GM12878 (cell line): ENCODE data around the gene SYDE2. TPM values are rescaled to one million over a fixed set of nuclear protein-coding genes. Genes with fewer than 3 reads are reported as not detected.

Experiments
- ATAC-seq: fragments of 200-7000 bp; cut with Tn5 transposase; 3 replicates; pipeline ENCODE4 v1.9.1; 2020; ENCODE audit warnings: mild to moderate bottlenecking, moderate library complexity
- BruUV-seq: library from RNA; stranded (reverse); fragments of 400-500 nt; replicated peaks from 2 replicates; lab custom pipeline; 2021; lab: Mats Ljungman, UMichigan
- CTCF ChIA-PET: fragments of 300-600 bp; sonication (Branson Sonifier 250); formaldehyde crosslinking; extraction: SDS; loops from one replicate; lab custom pipeline; 2021; ENCODE audit warnings: inconsistent platforms; lab: Yijun Ruan, JAX
- POLR2A ChIA-PET: fragments of 350-600 bp; formaldehyde crosslinking; extraction: SDS; loops from one replicate; lab custom pipeline; 2021; ENCODE audit warnings: inconsistent platforms; lab: Charles Lee
- RAD21 ChIA-PET: fragments of 300-600 bp; sonication (Branson Sonifier 250); formaldehyde crosslinking; loops from one replicate; lab custom pipeline; 2023; ENCODE audit warnings: antibody characterized with exemption; ENCODE audit not compliant: unreplicated experiment; lab: Charles Lee
- SMC1A ChIA-PET: fragments of 300-600 bp; sonication (Branson Sonifier 250); formaldehyde crosslinking; loops from one replicate; lab custom pipeline; 2023; ENCODE audit not compliant: unreplicated experiment, uncharacterized antibody; lab: Charles Lee
- DNase-seq: peaks from one replicate; pipeline ENCODE4 v3.0.0-alpha.2; 2011; ENCODE audit warnings: low read depth, low spot score
- FAIRE-seq: peaks from 3 replicates; lab custom pipeline; 2011; peaks lifted over from hg19 to GRCh38; lab: Jason Lieb, UNC
- H2AFZ ChIP-seq: 2 replicates; pipeline ENCODE4 v1.6.0; 2011; ENCODE audit warnings: low read depth, low read length, control low read depth; ENCODE audit not compliant: control insufficient read depth
- H3K27ac ChIP-seq: 2 replicates; pipeline ENCODE4 v1.5.1; 2011; ENCODE audit warnings: control low read depth; ENCODE audit not compliant: control insufficient read depth, insufficient read depth
- H3K27me3 ChIP-seq, 2 experiments: replicated peaks in 1 of 2; 2 replicates each; pipeline versions ENCODE4 v1.6.0 to v1.6.1; 2011; ENCODE audit warnings: low read length in 1 of 2; ENCODE audit not compliant: control insufficient read depth in 2 of 2, insufficient read depth in 2 of 2
- H3K36me3 ChIP-seq, 2 experiments: 2 replicates each; pipeline ENCODE4 v1.5.1; 2011; ENCODE audit warnings: low read length in 1 of 2; ENCODE audit not compliant: control insufficient read depth in 2 of 2, insufficient read depth in 2 of 2
- H3K4me1 ChIP-seq: 2 replicates; pipeline ENCODE4 v1.6.1; 2011; ENCODE audit warnings: mild to moderate bottlenecking, low read length, moderate library complexity, mixed read lengths; ENCODE audit not compliant: control insufficient read depth, insufficient read depth
- H3K4me2 ChIP-seq: 2 replicates; pipeline ENCODE4 v1.6.0; 2011; ENCODE audit warnings: control low read depth; ENCODE audit not compliant: control insufficient read depth, insufficient read depth
- H3K4me3 ChIP-seq: fragments of 200-600 bp; sonication (generic); 2 replicates; pipeline ENCODE4 v1.5.1; 2016
- H3K79me2 ChIP-seq: 2 replicates; pipeline ENCODE4 v1.6.0; 2011; ENCODE audit warnings: low read length; ENCODE audit not compliant: control insufficient read depth, insufficient read depth
- H3K9ac ChIP-seq: 2 replicates; pipeline ENCODE4 v1.8.0; 2011; ENCODE audit warnings: low read length, control low read depth, mixed read lengths; ENCODE audit not compliant: control insufficient read depth, insufficient read depth
- H3K9me3 ChIP-seq: replicated peaks from 3 replicates; pipeline ENCODE4 v1.5.1; 2011; ENCODE audit warnings: mild to moderate bottlenecking, low read length; ENCODE audit not compliant: control insufficient read depth, insufficient read depth
- H4K20me1 ChIP-seq: 2 replicates; pipeline ENCODE4 v1.6.0; 2011; ENCODE audit not compliant: control insufficient read depth, insufficient read depth
- CHD2 ChIP-seq: IDR thresholded peaks from 2 replicates; pipeline ENCODE4 v1.6.1; 2011; ENCODE audit warnings: low read depth, low read length, improper control_type of control experiment, borderline replicate concordance
- E2F4 ChIP-seq: IDR thresholded peaks from 2 replicates; pipeline ENCODE4 v1.6.1; 2012; ENCODE audit warnings: low read depth, low read length, improper control_type of control experiment
- ETV6 ChIP-seq, 2 experiments: fragments of 450-650 bp in 1 of 2; IDR thresholded peaks in 1 of 2; conservative IDR thresholded peaks in 1 of 2; 2 replicates each; pipeline ENCODE4 v1.6.1; 2014; ENCODE audit warnings: antibody characterized with exemption in 1 of 2, borderline replicate concordance in 1 of 2, low read depth in 1 of 2, mild to moderate bottlenecking in 1 of 2, moderate library complexity in 1 of 2
- GATAD2B ChIP-seq: fragments of 450-650 bp; conservative IDR thresholded peaks from 2 replicates; pipeline ENCODE4 v1.6.1; 2017; ENCODE audit warnings: low read depth, mild to moderate bottlenecking, moderate library complexity
- IKZF2 ChIP-seq, 2 experiments: fragments of 450-650 bp; IDR thresholded peaks; 2 replicates each; pipeline ENCODE4 v1.6.1; 2017; ENCODE audit warnings: mild to moderate bottlenecking in 2 of 2, moderate library complexity in 2 of 2
- KLF5 ChIP-seq: fragments of 450-650 bp; IDR thresholded peaks from 2 replicates; pipeline ENCODE4 v1.6.1; 2014; ENCODE audit warnings: mild to moderate bottlenecking; ENCODE audit not compliant: partially characterized antibody
- MYC ChIP-seq: IDR thresholded peaks from 2 replicates; pipeline ENCODE4 v1.6.1; 2011; ENCODE audit warnings: mild to moderate bottlenecking, low read length, moderate library complexity, inconsistent platforms; ENCODE audit not compliant: insufficient read depth, insufficient replicate concordance, insufficient read length, severe bottlenecking
- NFIC ChIP-seq: IDR thresholded peaks from 2 replicates; pipeline ENCODE4 v1.6.1; 2012; ENCODE audit warnings: low read depth, mild to moderate bottlenecking, inconsistent platforms, low read length, moderate library complexity
- NR2F1 ChIP-seq: fragments of 450-650 bp; conservative IDR thresholded peaks from 2 replicates; pipeline ENCODE4 v1.6.1; 2017; ENCODE audit warnings: mild to moderate bottlenecking
- NRF1 ChIP-seq: conservative IDR thresholded peaks from 2 replicates; pipeline ENCODE4 v1.6.1; 2011; ENCODE audit warnings: mild to moderate bottlenecking, low read depth, low read length, improper control_type of control experiment
- PRDM15 ChIP-seq: fragments of 450-650 bp; formaldehyde crosslinking; IDR thresholded peaks from 2 replicates; pipeline ENCODE4 v1.4.0; 2020; ENCODE audit warnings: mild to moderate bottlenecking, moderate library complexity
- RB1 ChIP-seq: fragments of 450-650 bp; formaldehyde crosslinking; IDR thresholded peaks from 2 replicates; pipeline ENCODE4 v1.6.1; 2017; ENCODE audit warnings: mild to moderate bottlenecking, borderline replicate concordance
- SMAD1 ChIP-seq: fragments of 450-650 bp; IDR thresholded peaks from 2 replicates; pipeline ENCODE4 v1.6.1; 2018; ENCODE audit warnings: mild to moderate bottlenecking, low read depth; ENCODE audit not compliant: partially characterized antibody
- SMARCA5 ChIP-seq: fragments of 450-650 bp; IDR thresholded peaks from 2 replicates; pipeline ENCODE4 v1.6.1; 2017; ENCODE audit warnings: mild to moderate bottlenecking
- ZBTB33 ChIP-seq: fragments of 450-650 bp; IDR thresholded peaks from 2 replicates; pipeline ENCODE4 v1.6.1; 2017; ENCODE audit warnings: mild to moderate bottlenecking
- ZSCAN29 ChIP-seq: fragments of 450-650 bp; IDR thresholded peaks from 2 replicates; pipeline ENCODE4 v1.6.1; 2017; ENCODE audit warnings: mild to moderate bottlenecking, moderate library complexity
- WGBS: methylation state at CpG from one replicate; pipeline ENCODE4 v1.1.6; 2016; ENCODE audit warnings: low lambda C conversion rate; ENCODE audit not compliant: insufficient replicate concordance, insufficient coverage; ENCODE audit errors: missing lambda C conversion rate; 5-methylcytosine and 5-hydroxymethylcytosine counted together
- in situ Hi-C: fragments of 300-500 bp; cut with MboI; formaldehyde crosslinking; loops from 9 replicates; pipeline ENCODE4 v1.14.3; 2018; ENCODE audit warnings: mixed read lengths
- intact Hi-C: fragments of 100-400 bp; cut with micrococcal nuclease; formaldehyde crosslinking; loops from one replicate; pipeline ENCODE4 v1.14.2; 2022; ENCODE audit not compliant: unreplicated experiment
- polyA plus RNA-seq, 11 experiments: library from polyadenylated mRNA; depleted of rRNA in 4 of 11; unstranded in 6 of 11; stranded (reverse) in 5 of 11; fragments of >200 nt; fragmentation: Nextera tagmentation in 4 of 11; fragmentation: Illumina TruSeq in 1 of 11; extraction: Ambion mirVana in 4 of 11; extraction: Trizol in 1 of 11; gene quantifications; 1 replicate in 1 of 11; 2 replicates in 10 of 11; pipeline versions ENCODE4 v1.2.1 to v1.2.3, GENCODE V29; 2011 to 2016; ENCODE audit warnings: inconsistent platforms in 2 of 11, missing spikeins in 2 of 11, low read depth in 1 of 11
- total RNA-seq, 4 experiments: library from RNA; depleted of rRNA in 3 of 4; stranded (reverse); fragments of >200 nt in 3 of 4; fragmentation: Illumina TruSeq in 1 of 4; extraction: Trizol in 1 of 4; gene quantifications; 2 replicates each; pipeline versions ENCODE4 v1.2.1 to v1.2.3, GENCODE V29; 2013 to 2021

SYDE2 gene
- total and polyA plus RNA-seq, 10 of the 15 experiments (the other 5 are each of a cell fraction or from before 2014, with no cell fraction given), result 0.37 to 4.1 (median 1.8) TPM; not detected in 1

GRCh38 chr1:85144351-85144750 lies 56.5 kb downstream of the SYDE2 start:
- no peaks in the 10 kb centered on the region for H4K20me1 ChIP-seq
- no peak overlapping the region for H3K4me3 ChIP-seq
- no peak overlapping the region for H3K27ac ChIP-seq
- intact Hi-C loops, result no loop called here
- TF ChIP-seq CHD2 (no peak), ETV6 (conservative IDR thresholded peaks at IDR 0.05 in 1 of 2, IDR thresholded peaks at IDR 0.05 in 1 of 2; ENCODE audit: borderline replicate concordance in 1 of 2, low read depth in 1 of 2) (no peak), SMARCA5 (no peak), NR2F1 (no peak), MYC (no peak), SMAD1 (no peak), ZBTB33 (no peak), NRF1 (no peak), ZSCAN29 (no peak), KLF5 (no peak), GATAD2B (no peak), PRDM15 (CRISPR knock-in tag) (no peak), E2F4 (no peak), IKZF2 (IDR thresholded peaks at IDR 0.05) (no peak), NFIC (no peak), RB1 (no peak)
- TF ChIP-seq, all 136 proteins: peak for 0
- ChIA-PET SMC1A (interaction anchor here (1.5 kb wide), 1 partner anchor 200 kb away, joined by 3 read pairs; no protein-coding TSS in a partner anchor), RAD21 (no interaction called here), POLR2A (no interaction called here), CTCF (interaction anchor here (0.6 to 1.2 kb wide), 3 partner anchors 38 to 754 kb away, joined by 3 to 4 read pairs (median 4); no protein-coding TSS in a partner anchor)
- DNase-seq (no peak), FAIRE-seq (peak; percentile 47), ATAC-seq (no peak)
- 0% methylated on average over 1 of the region's 1 CpG for whole genome bisulfite sequencing
- Histone ChIP-seq H2AFZ (no peak overlapping the region), H3K9me3 (no peaks in the 10 kb centered on the region), H3K4me2 (no peak overlapping the region), H3K27me3 (no peaks in the 10 kb centered on the region), H3K9ac (no peak overlapping the region), H3K79me2 (no peaks in the 10 kb centered on the region), H3K4me1 (peaks cover 10% of the 10 kb centered on the region), H3K36me3 (no peaks in the 10 kb centered on the region)
- in situ Hi-C loops, result no loop called here
- no TSS peak for BruUV-seq
